Stimulated activated naive CD8-positive, alpha-beta T cell treated with anti-CD3 and anti-CD28 coated beads, Interleukin-15, Interleukin-2, amounts not matched to agents 100 ng/mL and 50 ng/mL, for 24 hours (primary cell): ENCODE results near the gene BMP10.

Experiments used
- H3K27ac Mint-ChIP-seq: one replicate; pipeline ENCODE4 v1.8.0; 2021; ENCODE audit warnings: mild to moderate bottlenecking, mixed read lengths
- H3K27me3 Mint-ChIP-seq: one replicate; pipeline ENCODE4 v1.8.0; 2021; ENCODE audit warnings: mixed read lengths
- H3K36me3 Mint-ChIP-seq: one replicate; pipeline ENCODE4 v1.8.0; 2021; ENCODE audit warnings: low read depth, mixed read lengths
- H3K4me1 Mint-ChIP-seq: one replicate; pipeline ENCODE4 v1.8.0; 2021; ENCODE audit warnings: low read depth, mixed read lengths
- H3K4me3 Mint-ChIP-seq: one replicate; pipeline ENCODE4 v1.8.0; 2021; ENCODE audit warnings: mild to moderate bottlenecking, mixed read lengths
- H3K9me3 Mint-ChIP-seq: one replicate; pipeline ENCODE4 v1.8.0; 2021; ENCODE audit warnings: mixed read lengths

Gene BMP10

DNA sequence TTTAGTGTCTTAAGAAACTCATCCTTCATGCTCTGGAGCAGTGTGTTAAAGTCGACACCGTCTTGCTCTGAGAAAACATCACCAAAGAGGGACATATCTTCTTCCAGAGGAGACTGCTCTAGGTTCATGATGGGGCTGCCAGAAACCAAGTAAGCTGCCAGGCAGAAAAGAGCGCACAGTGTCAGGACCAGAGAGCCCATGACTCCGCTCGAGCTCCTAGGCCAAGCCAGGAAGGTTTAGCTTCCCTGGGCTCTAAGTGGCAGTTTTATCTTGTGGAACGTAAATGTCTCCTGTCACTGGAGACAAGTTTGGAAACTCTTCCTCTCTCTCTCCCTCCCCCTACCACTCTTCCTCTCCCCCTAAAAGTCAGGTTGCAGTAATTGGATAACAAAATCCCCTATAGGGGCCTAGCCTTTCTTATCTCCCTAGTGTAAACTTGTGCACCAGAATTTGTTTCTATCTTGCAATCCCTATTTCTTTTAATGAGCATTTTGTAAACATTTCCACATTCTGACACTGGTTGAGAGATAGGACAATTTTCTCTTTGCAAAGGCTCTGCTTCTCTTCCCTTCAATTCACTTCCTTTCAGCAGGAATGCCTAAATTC, at the start of gene BMP10:
BMP10 (minus strand) TSS at position 239 of the 606 bp plus-strand sequence; CDS start at position 200, 39 bp downstream.
- peaks cover 5% of the 10 kb centered on the region for H3K4me1 Mint-ChIP-seq

DNA sequence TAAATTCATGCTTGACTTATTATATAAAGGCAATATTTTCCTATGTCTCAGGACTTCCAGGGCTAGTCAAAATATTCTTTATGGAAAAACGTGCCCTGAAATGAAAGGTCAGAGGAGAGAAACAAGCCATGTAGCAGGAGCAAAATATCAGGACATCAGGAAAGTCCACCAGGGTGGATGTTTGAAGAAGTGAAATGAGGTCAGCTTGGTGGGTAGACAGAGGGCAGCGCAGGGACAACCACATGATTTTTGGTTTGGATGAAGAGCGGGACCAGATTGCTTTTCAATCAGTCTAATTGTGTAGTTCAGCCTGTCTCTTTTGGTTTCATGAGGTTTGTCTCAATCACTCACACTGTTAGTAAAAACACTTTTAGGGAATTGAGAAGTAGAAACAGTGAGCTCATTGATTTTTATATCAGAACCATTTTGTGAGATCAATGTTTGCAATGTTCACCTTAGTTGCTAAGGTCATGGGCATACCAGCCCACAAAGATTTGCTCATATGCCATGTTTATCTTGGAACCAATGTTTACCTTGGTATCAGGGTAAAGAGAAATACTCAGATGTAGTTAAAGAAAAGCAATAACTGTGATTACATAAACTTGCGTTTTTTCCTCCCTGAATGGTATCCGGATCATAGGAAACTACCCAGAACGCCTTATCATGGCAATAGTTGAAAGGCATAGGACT, 49.4 kb upstream of the BMP10 start:
- Mint-ChIP-seq H3K36me3 (no peaks in the 10 kb centered on the region), H3K4me3 (no peak overlapping the region), H3K4me1 (no peaks in the 10 kb centered on the region), H3K27ac (no peak overlapping the region), H3K9me3 (no peaks in the 10 kb centered on the region), H3K27me3 (no peaks in the 10 kb centered on the region)

More for the DNA sequence above, at the start of gene BMP10:
- Mint-ChIP-seq H3K27me3 (no peaks in the 10 kb centered on the region), H3K4me3 (no peak within 1 kb of the TSS), H3K27ac (no peak within 1 kb of the TSS), H3K9me3 (no peaks in the 10 kb centered on the region), H3K36me3 (no peaks in the 10 kb centered on the region)

GRCh38 chr2:68918497-68918896, 47.3 kb upstream of the BMP10 start:
- Mint-ChIP-seq H3K36me3 (no peaks in the 10 kb centered on the region), H3K4me3 (no peak overlapping the region), H3K9me3 (no peaks in the 10 kb centered on the region), H3K27me3 (no peaks in the 10 kb centered on the region), H3K27ac (no peak overlapping the region), H3K4me1 (no peaks in the 10 kb centered on the region)

DNA sequence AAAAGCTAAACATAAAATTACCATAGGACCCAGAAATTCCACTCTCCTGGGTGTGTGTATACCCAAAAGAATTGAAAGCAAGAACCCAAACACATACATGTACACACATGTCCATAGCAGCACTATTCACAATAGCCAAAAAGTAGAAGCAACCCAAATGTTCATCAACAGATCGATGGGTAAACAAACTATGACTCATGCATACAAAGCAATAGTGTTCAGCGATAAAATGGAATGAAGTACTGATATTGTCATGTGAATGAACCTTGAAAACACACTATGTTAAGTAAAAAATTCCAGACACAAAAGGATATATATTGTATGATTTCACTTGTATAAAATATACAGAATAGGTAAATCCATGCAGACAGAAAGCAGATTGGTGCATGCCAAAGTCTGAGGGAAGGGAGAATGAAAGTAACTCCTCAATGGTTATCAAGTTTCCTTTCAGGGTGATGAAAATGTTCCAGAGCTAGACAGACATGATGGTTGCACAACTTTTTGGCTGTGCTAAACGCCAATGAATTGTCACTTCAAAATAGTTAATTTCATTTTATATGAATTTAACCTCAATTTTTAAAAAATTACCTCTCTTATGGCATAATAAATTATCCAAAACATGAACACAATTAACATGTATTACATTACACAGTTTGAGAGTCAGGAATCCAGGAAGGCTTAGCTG, 46.0 kb upstream of the BMP10 start:
- no peaks in the 10 kb centered on the region for H3K27me3 Mint-ChIP-seq
- no peak overlapping the region for H3K27ac Mint-ChIP-seq
- H3K9me3 Mint-ChIP-seq = no peaks in the 10 kb centered on the region
- H3K4me1 Mint-ChIP-seq = no peaks in the 10 kb centered on the region
- no peak overlapping the region for H3K4me3 Mint-ChIP-seq
- H3K36me3 Mint-ChIP-seq = no peaks in the 10 kb centered on the region

DNA sequence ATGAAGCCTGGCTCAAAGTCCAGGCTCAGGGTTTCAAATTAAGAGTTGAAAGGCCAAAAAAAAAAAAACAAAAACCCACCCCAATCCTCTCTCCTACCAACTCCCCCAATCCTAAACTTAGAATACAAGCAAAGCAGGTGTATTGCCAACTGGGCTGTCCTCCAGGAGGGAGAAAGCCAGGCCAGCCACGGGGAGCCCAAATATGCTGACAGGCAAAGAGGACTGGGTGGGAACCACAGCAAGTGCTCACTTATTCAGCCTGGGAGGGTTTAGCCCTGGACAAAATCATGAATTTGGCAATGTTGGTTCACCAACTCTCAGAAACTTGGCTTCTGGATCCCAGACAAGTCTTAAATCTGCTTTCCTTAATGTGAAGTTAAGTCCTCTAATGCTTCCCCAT, 45.0 kb upstream of the BMP10 start:
- Mint-ChIP-seq H3K4me1 (no peaks in the 10 kb centered on the region), H3K27me3 (no peaks in the 10 kb centered on the region), H3K4me3 (no peak overlapping the region), H3K27ac (no peak overlapping the region), H3K36me3 (no peaks in the 10 kb centered on the region), H3K9me3 (no peaks in the 10 kb centered on the region)

DNA sequence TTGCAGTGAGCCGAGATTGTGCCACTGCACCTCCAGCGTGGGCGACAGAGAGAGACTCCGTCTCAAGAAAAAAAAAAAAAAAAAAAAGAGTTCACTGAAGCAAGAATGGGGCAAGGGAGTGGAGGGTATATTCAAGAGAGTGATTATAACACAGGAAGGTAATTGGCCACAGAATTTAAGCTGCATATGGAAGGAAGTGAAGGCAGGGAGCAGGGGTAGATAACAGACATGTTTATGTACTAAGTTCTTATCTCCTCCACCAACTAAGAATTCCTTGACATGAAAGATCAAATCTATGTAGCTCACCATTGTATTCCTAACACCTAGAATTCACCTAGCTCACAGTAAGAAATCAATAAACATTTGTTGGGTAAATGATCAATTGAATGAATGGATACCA, 44.2 kb upstream of the BMP10 start:
- Mint-ChIP-seq H3K4me1 (peaks cover 3% of the 10 kb centered on the region), H3K9me3 (no peaks in the 10 kb centered on the region), H3K4me3 (no peak overlapping the region), H3K27ac (no peak overlapping the region), H3K36me3 (no peaks in the 10 kb centered on the region), H3K27me3 (no peaks in the 10 kb centered on the region)

DNA sequence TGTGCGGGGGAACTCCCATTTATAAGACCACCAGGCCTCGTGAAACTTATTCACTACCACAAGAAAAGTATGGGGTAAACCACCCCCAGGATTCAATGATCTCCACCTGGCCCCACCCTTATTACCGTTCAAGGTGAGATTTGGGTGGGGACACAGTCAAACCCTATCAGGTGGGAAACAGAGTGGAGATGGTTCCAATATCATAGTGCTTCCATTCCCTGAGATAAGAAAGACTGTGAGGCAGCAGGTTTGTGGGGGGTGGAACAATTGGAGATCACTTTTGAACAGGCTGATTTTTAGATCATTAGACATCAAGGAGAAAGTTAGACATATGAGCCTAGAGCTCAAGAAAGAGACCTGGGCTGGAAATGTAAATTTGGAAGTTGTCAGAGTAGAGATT, 42.2 kb upstream of the BMP10 start:
- Mint-ChIP-seq H3K4me3 (no peak overlapping the region), H3K27ac (no peak overlapping the region), H3K36me3 (no peaks in the 10 kb centered on the region), H3K9me3 (no peaks in the 10 kb centered on the region), H3K27me3 (no peaks in the 10 kb centered on the region), H3K4me1 (peaks cover 23% of the 10 kb centered on the region)

DNA sequence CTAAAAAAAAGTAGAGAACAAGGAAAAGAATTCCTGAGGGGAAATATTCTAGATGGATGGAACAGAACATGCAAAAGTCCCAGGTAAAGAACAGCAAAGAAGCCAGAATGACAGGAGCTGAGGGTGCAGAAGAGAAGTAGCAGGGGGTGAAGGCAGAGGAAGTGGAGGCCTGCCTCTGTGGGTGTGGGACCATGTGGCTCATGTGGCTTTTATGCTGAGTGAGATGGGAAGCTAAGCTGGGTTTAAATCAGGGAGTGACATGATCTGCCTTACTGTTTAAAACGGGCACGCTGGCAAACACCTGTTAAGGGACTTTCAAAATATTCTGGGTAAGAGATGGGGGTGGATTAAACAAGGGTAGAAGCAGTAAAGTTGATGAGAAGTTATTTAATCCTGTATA, 41.5 kb upstream of the BMP10 start:
- H3K4me1 Mint-ChIP-seq = peaks cover 29% of the 10 kb centered on the region
- no peak overlapping the region for H3K27ac Mint-ChIP-seq
- no peak overlapping the region for H3K4me3 Mint-ChIP-seq
- H3K36me3 Mint-ChIP-seq = no peaks in the 10 kb centered on the region
- H3K27me3 Mint-ChIP-seq = no peaks in the 10 kb centered on the region
- no peaks in the 10 kb centered on the region for H3K9me3 Mint-ChIP-seq

GRCh38 chr2:68912111-68912510, 40.9 kb upstream of the BMP10 start:
- Mint-ChIP-seq H3K27me3 (no peaks in the 10 kb centered on the region), H3K4me1 (peaks cover 35% of the 10 kb centered on the region), H3K36me3 (no peaks in the 10 kb centered on the region), H3K9me3 (no peaks in the 10 kb centered on the region), H3K4me3 (no peak overlapping the region), H3K27ac (no peak overlapping the region)

DNA sequence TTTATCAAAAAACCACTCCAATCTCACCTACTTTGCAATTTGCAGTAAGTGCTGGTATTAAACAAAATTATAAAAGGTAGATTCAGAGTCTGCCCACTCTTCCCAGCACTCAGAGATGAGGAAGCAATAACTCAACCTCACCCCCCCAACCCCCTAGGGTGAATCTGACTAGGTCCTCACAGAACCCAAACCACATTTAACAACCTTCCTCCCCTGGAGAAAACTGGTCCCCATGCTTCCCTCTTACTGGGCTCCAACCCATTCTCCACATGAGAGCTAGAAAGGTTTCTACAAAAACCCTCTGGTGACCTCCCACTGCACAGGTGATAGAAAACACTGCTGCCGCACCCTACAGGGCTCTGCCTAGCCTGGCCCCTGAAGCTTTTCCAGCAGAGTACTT, 40.5 kb upstream of the BMP10 start:
- Mint-ChIP-seq H3K27me3 (no peaks in the 10 kb centered on the region), H3K9me3 (no peaks in the 10 kb centered on the region), H3K27ac (no peak overlapping the region), H3K36me3 (no peaks in the 10 kb centered on the region), H3K4me1 (peaks cover 38% of the 10 kb centered on the region), H3K4me3 (no peak overlapping the region)

- Mint-ChIP-seq H3K4me1 (peaks cover 40% of the 10 kb centered on the region), H3K9me3 (no peaks in the 10 kb centered on the region), H3K4me3 (no peak overlapping the region), H3K27ac (no peak overlapping the region), H3K27me3 (no peaks in the 10 kb centered on the region), H3K36me3 (no peaks in the 10 kb centered on the region)
These were observed 40.0 kb upstream of the BMP10 start for GRCh38 chr2:68911246-68911645.

GRCh38 chr2:68909793-68910674, 38.8 kb upstream of the BMP10 start:
- Mint-ChIP-seq H3K9me3 (no peaks in the 10 kb centered on the region), H3K27me3 (no peaks in the 10 kb centered on the region), H3K4me1 (peaks cover 40% of the 10 kb centered on the region), H3K27ac (peak overlapping the region; percentile 64), H3K36me3 (no peaks in the 10 kb centered on the region), H3K4me3 (peak overlapping the region; percentile 9)

DNA sequence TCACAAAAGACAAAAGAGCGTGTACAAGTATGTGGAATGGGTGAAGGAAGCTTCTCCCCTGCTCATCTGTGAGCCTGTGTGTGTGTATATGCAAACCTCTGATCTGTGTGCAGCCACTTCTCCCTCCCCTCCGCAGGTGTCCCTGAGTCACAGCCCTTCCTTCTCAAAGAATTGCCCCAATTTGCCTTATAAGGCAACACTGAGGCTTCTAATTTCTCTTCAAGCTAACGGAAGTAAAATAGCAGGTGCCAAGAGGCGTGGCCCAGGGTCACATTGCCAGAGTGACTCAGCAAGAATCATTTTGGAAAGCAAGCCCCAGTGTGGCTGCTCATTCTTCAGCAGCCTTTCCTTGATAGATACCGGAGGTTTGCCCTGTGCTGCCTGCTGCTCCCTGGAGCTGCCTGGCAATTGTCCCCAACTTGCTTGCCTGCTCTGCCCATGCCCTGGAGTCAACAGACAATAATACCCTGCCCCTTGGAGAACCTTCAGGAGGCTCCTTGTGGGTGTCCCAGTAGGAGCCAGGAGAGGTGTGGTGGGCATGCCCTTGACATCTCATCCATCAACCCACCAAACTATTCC, 37.3 kb upstream of the BMP10 start:
- no peaks in the 10 kb centered on the region for H3K27me3 Mint-ChIP-seq
- H3K27ac Mint-ChIP-seq = peak overlapping the region; percentile 94
- H3K36me3 Mint-ChIP-seq = no peaks in the 10 kb centered on the region
- peaks cover 40% of the 10 kb centered on the region for H3K4me1 Mint-ChIP-seq
- peak overlapping the region; percentile 31 for H3K4me3 Mint-ChIP-seq
- no peaks in the 10 kb centered on the region for H3K9me3 Mint-ChIP-seq

DNA sequence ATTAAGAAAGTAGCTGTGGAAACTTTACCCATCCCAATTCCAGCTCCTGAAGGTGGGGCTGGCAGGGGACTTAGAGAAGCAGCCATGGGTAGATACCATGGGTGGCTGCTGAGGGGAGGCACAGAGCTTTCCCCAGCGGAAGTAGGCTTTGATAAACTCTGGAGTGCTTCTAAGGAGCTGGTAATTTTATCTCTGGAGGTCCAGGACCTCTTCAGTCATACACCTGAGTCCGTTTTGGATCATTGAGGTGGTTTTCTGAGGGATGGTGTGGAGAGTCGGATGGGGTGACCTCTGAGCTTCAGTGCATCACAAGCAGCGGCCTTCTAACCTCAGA, 36.7 kb upstream of the BMP10 start:
- Mint-ChIP-seq H3K36me3 (no peaks in the 10 kb centered on the region), H3K4me3 (peak overlapping the region; percentile 31), H3K27me3 (no peaks in the 10 kb centered on the region), H3K4me1 (peaks cover 40% of the 10 kb centered on the region), H3K27ac (peak overlapping the region; percentile 94), H3K9me3 (no peaks in the 10 kb centered on the region)
